ENCODE measurements around the gene NTS.

The NTS gene

DNA sequence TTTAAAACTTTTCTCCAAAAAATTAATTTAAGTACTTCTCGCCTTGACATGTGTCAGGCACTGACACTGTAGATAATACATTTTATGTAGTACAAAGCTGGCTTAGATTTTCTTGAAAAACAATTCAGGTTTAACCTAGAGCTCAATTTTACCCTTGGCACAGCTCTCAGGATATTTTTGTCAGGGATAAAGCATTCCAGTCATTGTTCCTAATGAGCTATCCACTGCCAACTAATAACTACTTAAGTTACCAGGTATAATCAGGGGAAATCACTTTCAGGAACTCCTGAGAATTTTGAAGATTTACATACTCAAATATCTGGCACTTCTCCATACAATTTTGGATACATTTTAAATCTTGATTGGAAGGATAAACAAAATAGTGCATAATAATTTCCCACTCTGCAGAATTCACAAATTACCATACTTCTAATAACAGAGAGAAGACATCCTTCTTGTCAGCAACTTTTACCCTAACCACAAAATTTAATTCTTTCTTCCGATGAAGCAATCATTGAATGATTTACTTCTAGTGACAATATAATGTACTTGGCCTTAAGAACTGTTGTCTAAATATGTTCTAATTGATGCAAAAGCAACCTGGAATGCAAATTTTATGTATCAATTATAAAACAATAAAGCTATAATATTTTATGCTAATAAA, 42.6 kb upstream of the NTS start:
- DNase-seq (ENCODE audit: low spot score) = no peak
- H2BK15ac ChIP-seq (ENCODE audit: low read length) = no peak overlapping the region
- H3K14ac ChIP-seq (ENCODE audit: low read length) = no peak overlapping the region
- H3K4me3 ChIP-seq (ENCODE audit: low read length in 2 of 2) = no peak overlapping the region
- H3K18ac ChIP-seq (ENCODE audit: low read length) = no peak overlapping the region
- H3K79me1 ChIP-seq (ENCODE audit: low read depth, low read length) = no peaks in the 10 kb centered on the region
- H3K27ac ChIP-seq (replicated peaks; ENCODE audit: low read length) = no peak overlapping the region
- H3K4me1 ChIP-seq (ENCODE audit: control insufficient read depth in 2 of 2, insufficient read depth in 1 of 2, low read depth in 1 of 2, low read length in 2 of 2) = peaks cover 0 to 3% of the 10 kb centered on the region in 2 donors
- no peak overlapping the region for H2AK5ac ChIP-seq (ENCODE audit: low read depth, low read length)
- H4K91ac ChIP-seq (ENCODE audit: low read depth, low read length, poor library complexity) = no peak overlapping the region
- no peak overlapping the region for H2BK120ac ChIP-seq (ENCODE audit: low read depth, low read length)
- no peaks in the 10 kb centered on the region for H3K36me3 ChIP-seq (replicated peaks in 1 of 2; ENCODE audit: control insufficient read depth in 2 of 2, insufficient read depth in 2 of 2, low read length in 2 of 2)
- no peak overlapping the region for H2BK5ac ChIP-seq (ENCODE audit: low read length)
- H4K8ac ChIP-seq (ENCODE audit: low read depth, low read length) = no peak overlapping the region
- H3K23ac ChIP-seq (ENCODE audit: low read depth, low read length, poor library complexity) = no peak overlapping the region
- H3K27me3 ChIP-seq (ENCODE audit: control insufficient read depth in 3 of 3, insufficient read depth in 3 of 3, low read depth in 1 of 3, low read length in 3 of 3) = no peaks in the 10 kb centered on the region
- H2AFZ ChIP-seq (ENCODE audit: low read length) = no peak overlapping the region
- no peak overlapping the region for H3K4me2 ChIP-seq (ENCODE audit: insufficient read depth, low read length, poor library complexity, severe bottlenecking)
- no peak overlapping the region for H2BK12ac ChIP-seq (ENCODE audit: low read length)
- no peaks in the 10 kb centered on the region for H3K9me3 ChIP-seq (replicated peaks in 1 of 2; ENCODE audit: control insufficient read depth in 2 of 2, insufficient read depth in 1 of 2, low read depth in 1 of 2, low read length in 2 of 2)
- H3K4ac ChIP-seq (ENCODE audit: low read length) = no peak overlapping the region
- H3K9ac ChIP-seq (ENCODE audit: low read depth, low read length, poor library complexity) = no peak overlapping the region
- no CpG with 5 or more reads among the region's 2 CpGs for WGBS, 2 donors (ENCODE audit: extremely low coverage in 2 of 2, insufficient read length in 2 of 2, insufficient replicate concordance in 1 of 2)

DNA sequence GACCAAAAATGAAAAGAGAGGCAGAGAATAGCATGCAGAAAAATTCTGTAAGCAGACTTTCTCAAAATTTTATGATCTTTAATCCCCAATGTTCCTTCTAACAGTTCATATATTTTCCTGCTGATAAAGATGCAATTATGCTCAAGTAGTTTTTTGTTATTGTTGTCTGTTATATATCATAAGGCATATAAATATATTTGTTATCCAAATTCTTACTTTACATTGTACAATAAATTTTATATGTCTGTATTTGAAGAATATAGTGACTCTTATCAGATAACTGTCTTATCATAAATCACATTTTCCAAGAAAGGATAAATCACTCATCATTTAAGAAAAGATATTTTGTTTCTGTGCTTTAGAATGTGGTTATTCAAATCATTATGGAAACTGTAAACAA, 40.5 kb upstream of the NTS start:
- no peak overlapping the region for H3K9ac ChIP-seq (ENCODE audit: low read depth, low read length, poor library complexity)
- H4K91ac ChIP-seq (ENCODE audit: low read depth, low read length, poor library complexity) = no peak overlapping the region
- no peak overlapping the region for H3K4me3 ChIP-seq (ENCODE audit: low read length in 2 of 2)
- H2BK120ac ChIP-seq (ENCODE audit: low read depth, low read length) = no peak overlapping the region
- H3K23ac ChIP-seq (ENCODE audit: low read depth, low read length, poor library complexity) = no peak overlapping the region
- H3K79me1 ChIP-seq (ENCODE audit: low read depth, low read length) = no peaks in the 10 kb centered on the region
- H3K4me1 ChIP-seq (ENCODE audit: control insufficient read depth in 2 of 2, insufficient read depth in 1 of 2, low read depth in 1 of 2, low read length in 2 of 2) = peaks cover 0 to 5% of the 10 kb centered on the region in 2 donors
- H3K27ac ChIP-seq (replicated peaks; ENCODE audit: low read length) = no peak overlapping the region
- no peak overlapping the region for H3K4me2 ChIP-seq (ENCODE audit: insufficient read depth, low read length, poor library complexity, severe bottlenecking)
- H4K8ac ChIP-seq (ENCODE audit: low read depth, low read length) = no peak overlapping the region
- H2BK15ac ChIP-seq (ENCODE audit: low read length) = no peak overlapping the region
- no peak overlapping the region for H2BK12ac ChIP-seq (ENCODE audit: low read length)
- H3K14ac ChIP-seq (ENCODE audit: low read length) = no peak overlapping the region
- no peak overlapping the region for H3K4ac ChIP-seq (ENCODE audit: low read length)
- no peak for DNase-seq (ENCODE audit: low spot score)
- no peaks in the 10 kb centered on the region for H3K36me3 ChIP-seq (replicated peaks in 1 of 2; ENCODE audit: control insufficient read depth in 2 of 2, insufficient read depth in 2 of 2, low read length in 2 of 2)
- no peaks in the 10 kb centered on the region for H3K9me3 ChIP-seq (replicated peaks in 1 of 2; ENCODE audit: control insufficient read depth in 2 of 2, insufficient read depth in 1 of 2, low read depth in 1 of 2, low read length in 2 of 2)
- no peak overlapping the region for H2AK5ac ChIP-seq (ENCODE audit: low read depth, low read length)
- no peak overlapping the region for H2BK5ac ChIP-seq (ENCODE audit: low read length)
- no peak overlapping the region for H3K18ac ChIP-seq (ENCODE audit: low read length)
- H3K27me3 ChIP-seq (ENCODE audit: control insufficient read depth in 3 of 3, insufficient read depth in 3 of 3, low read depth in 1 of 3, low read length in 3 of 3) = no peaks in the 10 kb centered on the region
- H2AFZ ChIP-seq (ENCODE audit: low read length) = no peak overlapping the region

DNA sequence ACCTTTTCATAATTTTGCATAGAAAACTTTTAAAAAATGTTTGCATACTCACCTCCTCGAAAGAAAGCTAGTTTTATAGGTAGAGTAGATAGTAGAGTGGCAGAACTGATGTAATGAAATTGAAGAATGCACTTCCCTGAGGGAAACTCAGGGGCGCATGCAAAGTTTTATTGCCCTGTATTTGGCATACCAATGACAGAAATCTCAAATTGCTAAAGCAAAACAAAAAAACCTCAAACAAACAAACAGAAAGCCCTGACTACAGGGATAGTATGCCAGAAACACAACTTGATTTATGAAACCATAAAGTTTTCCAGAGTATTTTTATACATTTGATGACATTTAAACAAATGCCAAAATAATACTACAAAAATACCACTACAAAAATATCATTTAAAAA, 39.7 kb upstream of the NTS start:
- Histone ChIP-seq H2BK15ac (ENCODE audit: low read length) (no peak overlapping the region), H3K79me1 (ENCODE audit: low read depth, low read length) (no peaks in the 10 kb centered on the region), H3K9ac (ENCODE audit: low read depth, low read length, poor library complexity) (no peak overlapping the region), H3K4me3 (ENCODE audit: low read length in 2 of 2) (no peak overlapping the region), H3K4me2 (ENCODE audit: insufficient read depth, low read length, poor library complexity, severe bottlenecking) (no peak overlapping the region), H2BK5ac (ENCODE audit: low read length) (no peak overlapping the region), H4K91ac (ENCODE audit: low read depth, low read length, poor library complexity) (no peak overlapping the region), H3K9me3 (replicated peaks in 1 of 2; ENCODE audit: control insufficient read depth in 2 of 2, insufficient read depth in 1 of 2, low read depth in 1 of 2, low read length in 2 of 2) (no peaks in the 10 kb centered on the region), H3K23ac (ENCODE audit: low read depth, low read length, poor library complexity) (no peak overlapping the region), H2BK120ac (ENCODE audit: low read depth, low read length) (no peak overlapping the region), H2AK5ac (ENCODE audit: low read depth, low read length) (no peak overlapping the region), H3K4ac (ENCODE audit: low read length) (no peak overlapping the region), H3K27ac (replicated peaks; ENCODE audit: low read length) (no peak overlapping the region), H3K36me3 (replicated peaks in 1 of 2; ENCODE audit: control insufficient read depth in 2 of 2, insufficient read depth in 2 of 2, low read length in 2 of 2) (no peaks in the 10 kb centered on the region), H3K14ac (ENCODE audit: low read length) (no peak overlapping the region), H2BK12ac (ENCODE audit: low read length) (no peak overlapping the region), H2AFZ (ENCODE audit: low read length) (no peak overlapping the region), H4K8ac (ENCODE audit: low read depth, low read length) (no peak overlapping the region), H3K27me3 (ENCODE audit: control insufficient read depth in 3 of 3, insufficient read depth in 3 of 3, low read depth in 1 of 3, low read length in 3 of 3) (no peaks in the 10 kb centered on the region), H3K4me1 (ENCODE audit: control insufficient read depth in 2 of 2, insufficient read depth in 1 of 2, low read depth in 1 of 2, low read length in 2 of 2) (peaks cover 0 to 5% of the 10 kb centered on the region in 2 donors), H3K18ac (ENCODE audit: low read length) (no peak overlapping the region)
- no peak for DNase-seq (ENCODE audit: low spot score)
- no CpG with 5 or more reads among the region's 2 CpGs for WGBS, 2 donors (ENCODE audit: extremely low coverage in 2 of 2, insufficient read length in 2 of 2, insufficient replicate concordance in 1 of 2)

DNA sequence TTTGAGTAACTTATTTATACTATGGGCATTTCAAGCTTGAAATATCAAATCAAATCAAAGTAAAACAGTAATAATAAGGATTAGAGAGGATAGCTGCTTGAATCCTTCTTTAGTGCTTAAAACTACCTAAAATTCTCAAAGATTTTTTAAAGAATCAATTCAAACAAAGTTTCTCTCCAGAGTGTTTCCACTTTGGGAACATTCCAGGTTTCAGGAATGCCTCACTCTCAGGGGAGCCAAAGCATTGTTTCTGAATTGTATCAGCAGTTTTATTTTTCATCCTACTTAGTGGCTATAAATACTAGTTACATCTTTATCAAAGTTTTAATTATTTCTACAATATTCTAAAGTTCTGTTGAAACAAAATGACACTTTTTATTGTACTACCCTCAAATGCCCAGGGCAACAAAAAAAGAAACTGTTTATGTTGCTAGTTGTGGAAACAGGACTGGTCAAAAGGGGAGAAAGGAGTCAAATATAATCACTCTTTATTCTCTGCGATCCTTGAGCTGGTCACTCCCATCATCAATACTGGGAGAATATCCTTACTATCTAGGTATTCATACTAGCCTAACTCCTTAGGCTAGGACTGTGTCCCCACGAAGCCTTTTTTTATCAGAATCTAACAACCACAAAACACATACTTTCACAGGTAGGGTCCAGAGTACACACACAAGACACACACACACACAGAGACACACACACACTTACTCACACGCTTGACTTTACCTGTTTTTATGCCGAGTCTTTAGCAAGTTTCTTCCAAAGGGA, 38.5 kb upstream of the NTS start:
- H3K27me3 ChIP-seq (ENCODE audit: control insufficient read depth in 3 of 3, insufficient read depth in 3 of 3, low read depth in 1 of 3, low read length in 3 of 3) = no peaks in the 10 kb centered on the region
- H4K8ac ChIP-seq (ENCODE audit: low read depth, low read length) = no peak overlapping the region
- no peak overlapping the region for H2BK5ac ChIP-seq (ENCODE audit: low read length)
- H3K9me3 ChIP-seq (replicated peaks in 1 of 2; ENCODE audit: control insufficient read depth in 2 of 2, insufficient read depth in 1 of 2, low read depth in 1 of 2, low read length in 2 of 2) = no peaks in the 10 kb centered on the region
- H3K14ac ChIP-seq (ENCODE audit: low read length) = no peak overlapping the region
- H3K4me3 ChIP-seq (ENCODE audit: low read length in 2 of 2) = no peak overlapping the region
- no peak overlapping the region for H3K4ac ChIP-seq (ENCODE audit: low read length)
- H2AK5ac ChIP-seq (ENCODE audit: low read depth, low read length) = no peak overlapping the region
- H3K9ac ChIP-seq (ENCODE audit: low read depth, low read length, poor library complexity) = no peak overlapping the region
- no CpG with 5 or more reads among the region's 4 CpGs for WGBS, 2 donors (ENCODE audit: extremely low coverage in 2 of 2, insufficient read length in 2 of 2, insufficient replicate concordance in 1 of 2)
- no peak overlapping the region for H2BK15ac ChIP-seq (ENCODE audit: low read length)
- no peak overlapping the region for H3K18ac ChIP-seq (ENCODE audit: low read length)
- no peak overlapping the region for H4K91ac ChIP-seq (ENCODE audit: low read depth, low read length, poor library complexity)
- H3K27ac ChIP-seq (replicated peaks; ENCODE audit: low read length) = no peak overlapping the region
- no peaks in the 10 kb centered on the region for H3K79me1 ChIP-seq (ENCODE audit: low read depth, low read length)
- H3K4me1 ChIP-seq (ENCODE audit: control insufficient read depth in 2 of 2, insufficient read depth in 1 of 2, low read depth in 1 of 2, low read length in 2 of 2) = peaks cover 0 to 5% of the 10 kb centered on the region in 2 donors
- H2BK12ac ChIP-seq (ENCODE audit: low read length) = no peak overlapping the region
- no peak overlapping the region for H2BK120ac ChIP-seq (ENCODE audit: low read depth, low read length)
- DNase-seq (ENCODE audit: low spot score) = no peak
- no peaks in the 10 kb centered on the region for H3K36me3 ChIP-seq (replicated peaks in 1 of 2; ENCODE audit: control insufficient read depth in 2 of 2, insufficient read depth in 2 of 2, low read length in 2 of 2)
- H2AFZ ChIP-seq (ENCODE audit: low read length) = peak overlapping the region; percentile 76
- no peak overlapping the region for H3K4me2 ChIP-seq (ENCODE audit: insufficient read depth, low read length, poor library complexity, severe bottlenecking)
- no peak overlapping the region for H3K23ac ChIP-seq (ENCODE audit: low read depth, low read length, poor library complexity)
